HEK293 (cell line): Measurements from ENCODE around the gene FOXJ2.

Experiments used
- PRDM10 ChIP-seq: fragments of 450-650 bp; formaldehyde crosslinking; IDR thresholded peaks from 2 replicates; pipeline ENCODE4 v1.5.1; 2016; ENCODE audit warnings: missing biosample characterization, missing genetic modification characterization
- ZNF274 ChIP-seq, 2 experiments: fragments of 200-500 bp in 1 of 2; fragments of 450-650 bp in 1 of 2; sonication (Bioruptor generic) in 1 of 2; formaldehyde crosslinking in 1 of 2; IDR thresholded peaks; 2 replicates each; pipeline versions ENCODE4 v1.5.1 to v1.6.1; 2014 to 2016; ENCODE audit warnings: borderline replicate concordance in 1 of 2, inconsistent platforms in 1 of 2, low read length in 1 of 2, missing biosample characterization in 1 of 2, missing genetic modification characterization in 1 of 2
- ZNF548 ChIP-seq: fragments of 450-650 bp; formaldehyde crosslinking; IDR thresholded peaks from 2 replicates; pipeline ENCODE4 v1.5.1; 2016; ENCODE audit warnings: missing biosample characterization, missing genetic modification characterization
- ZNF629 ChIP-seq: fragments of 450-650 bp; formaldehyde crosslinking; IDR thresholded peaks from 2 replicates; pipeline ENCODE4 v1.5.1; 2017; ENCODE audit warnings: missing biosample characterization, missing genetic modification characterization
- ZNF707 ChIP-seq: fragments of 450-650 bp; formaldehyde crosslinking; IDR thresholded peaks from 2 replicates; pipeline ENCODE4 v1.5.1; 2016; ENCODE audit warnings: missing biosample characterization, missing genetic modification characterization

GRCh38 chr12:8088574-8088973, 56.1 kb downstream of the FOXJ2 start:
- TF ChIP-seq ZNF629: no peak
- TF ChIP-seq ZNF707 (tag by site-specific recombination): no peak
- no peak for TF ChIP-seq ZNF548 (tag by site-specific recombination)
- TF ChIP-seq ZNF274 (IDR thresholded peaks at IDR 0.05; ENCODE audit: low read length): no peak
- no peak for TF ChIP-seq ZNF274 (tag by site-specific recombination; IDR thresholded peaks at IDR 0.05; ENCODE audit: borderline replicate concordance)
- TF ChIP-seq PRDM10 (tag by site-specific recombination): no peak
